ENCODE results near the gene ADGRF5.

- no peak for TF ChIP-seq CTCF (IDR thresholded peaks at IDR 0.05)
- TF ChIP-seq POLR2A (IDR thresholded peaks at IDR 0.05): no peak
- TF ChIP-seq POLR2AphosphoS5 (IDR thresholded peaks at IDR 0.05): no peak
These were observed 43.2 kb upstream of the ADGRF5 start for GRCh38 chr6:46964716-46965519.
